Activated naive CD4-positive, alpha-beta T cell treated with anti-CD3 and anti-CD28 coated beads for 36 hours (primary cell): Measurements from ENCODE around the gene TUT1. TPM values are rescaled to one million over a fixed set of nuclear protein-coding genes. Genes with fewer than 3 reads are reported as not detected.

Source experiments
- CTCF ChIA-PET: fragments of 350-600 bp; sonication (Branson Sonifier 250); formaldehyde crosslinking; loops from one replicate; lab custom pipeline; 2021; ENCODE audit warnings: antibody characterized with exemption; lab: Charles Lee
- DNase-seq: peaks from one replicate; pipeline ENCODE4 v3.0.0-alpha.2; 2020
- H3K27ac Mint-ChIP-seq: one replicate; pipeline ENCODE4 v1.8.0; 2021; ENCODE audit warnings: mild to moderate bottlenecking, mixed read lengths
- H3K27me3 Mint-ChIP-seq: one replicate; pipeline ENCODE4 v1.8.0; 2021; ENCODE audit warnings: low read depth, mixed read lengths
- H3K36me3 Mint-ChIP-seq: one replicate; pipeline ENCODE4 v1.8.0; 2021; ENCODE audit warnings: low read depth, mixed read lengths
- H3K4me1 Mint-ChIP-seq: one replicate; pipeline ENCODE4 v1.8.0; 2021; ENCODE audit warnings: low read depth, mixed read lengths
- H3K4me3 Mint-ChIP-seq: one replicate; pipeline ENCODE4 v1.8.0; 2021; ENCODE audit warnings: mild to moderate bottlenecking, moderate library complexity, mixed read lengths
- H3K9me3 Mint-ChIP-seq: one replicate; pipeline ENCODE4 v1.8.0; 2021; ENCODE audit warnings: mixed read lengths
- intact Hi-C: fragments of 100-400 bp; cut with micrococcal nuclease; formaldehyde crosslinking; loops from one replicate; pipeline ENCODE4 v1.15.1; 2023
- microRNA-seq: library from miRNA; unstranded; fragments of <30 nt; microRNA quantifications from one replicate; pipeline ENCODE4 v1.2.0, GENCODE V29; 2022; ENCODE audit warnings: borderline microRNAs expressed, borderline replicate concordance
- total RNA-seq, 2 experiments: library from RNA; stranded (reverse); gene quantifications; one replicate each; pipeline ENCODE4 v1.2.3, GENCODE V29; 2021

TUT1 gene
- total RNA-seq, 2 experiments from 2014 or later = 38.2 to 42.0 TPM

DNA sequence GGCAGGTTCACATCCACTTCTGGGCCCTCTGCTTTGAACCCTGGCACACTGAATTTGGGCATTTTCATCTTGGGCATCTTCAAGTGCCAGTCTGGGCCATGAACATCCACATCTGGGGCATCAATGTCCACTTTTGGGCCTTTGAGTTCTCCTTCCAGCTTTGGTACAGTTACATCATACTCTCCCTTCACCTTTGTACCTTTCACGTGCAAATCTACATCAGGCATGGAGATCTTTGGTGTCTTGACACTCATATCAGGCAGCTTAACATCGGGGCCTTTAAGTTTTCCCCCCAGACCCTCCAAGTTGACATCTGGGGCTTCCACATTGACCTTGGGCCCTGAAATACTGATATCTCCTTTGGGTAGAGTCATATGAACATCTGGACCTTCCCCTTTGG, 59.2 kb downstream of the TUT1 start:
- peaks cover 10% of the 10 kb centered on the region for H3K36me3 Mint-ChIP-seq
- intact Hi-C loops = no loop called here
- no peaks in the 10 kb centered on the region for H3K4me1 Mint-ChIP-seq
- no peak overlapping the region for H3K27ac Mint-ChIP-seq
- no peaks in the 10 kb centered on the region for H3K9me3 Mint-ChIP-seq
- DNase-seq = no peak
- no peak overlapping the region for H3K4me3 Mint-ChIP-seq
- no peaks in the 10 kb centered on the region for H3K27me3 Mint-ChIP-seq
- CTCF ChIA-PET = no interaction called here

Small RNA genes within 50 kb of the gene (microRNA-seq; reads per million reads assigned to microRNA genes)
- 2.2 reads per million for gene MIR6747

Other genes starting within 250 kb of the TUT1 start
- gene SCGB1A1, start 172.5 kb downstream of the TUT1 start, total RNA-seq = not detected
- gene AHNAK, start 44.7 kb downstream of the TUT1 start, total RNA-seq = 1 to 10 TPM; 9.2 to 9.4 TPM
- gene EEF1G, start 17.6 kb downstream of the TUT1 start, total RNA-seq = 1,000 to 10,000 TPM; 2,282 to 2,440 TPM
- 100 to 1,000 TPM; 191 to 197 TPM for gene MTA2, start 10.3 kb upstream of the TUT1 start, total RNA-seq
- gene EML3, start 21.3 kb upstream of the TUT1 start, total RNA-seq = 10 to 100 TPM; 81.8 to 97.1 TPM
- gene ROM1, start 21.7 kb upstream of the TUT1 start, total RNA-seq = 1 to 10 TPM in 1 of 2 experiments, under 1 TPM in 1; 0.52 to 1.0 TPM
- 10 to 100 TPM; 43.1 to 45.7 TPM for gene B3GAT3, start 30.5 kb upstream of the TUT1 start, total RNA-seq
- 100 to 1,000 TPM; 221 to 230 TPM for gene GANAB, start 55.1 kb upstream of the TUT1 start, total RNA-seq
- gene INTS5, start 61.8 kb upstream of the TUT1 start, total RNA-seq = 10 to 100 TPM; 12.5 to 12.8 TPM
- 10 to 100 TPM; 73.5 to 76.5 TPM for gene C11orf98, start 73.7 kb upstream of the TUT1 start, total RNA-seq
- 10 to 100 TPM; 35.2 to 44.0 TPM for gene CSKMT, start 73.8 kb upstream of the TUT1 start, total RNA-seq
- gene UQCC3, start 80.2 kb upstream of the TUT1 start, total RNA-seq = 1 to 10 TPM; 6.0 to 6.4 TPM
- 1 to 10 TPM; 4.4 to 6.1 TPM for gene LBHD1, start 80.7 kb upstream of the TUT1 start, total RNA-seq
- 100 to 1,000 TPM; 121 to 124 TPM for gene UBXN1, start 87.5 kb upstream of the TUT1 start, total RNA-seq
- gene LRRN4CL, start 98.0 kb upstream of the TUT1 start, total RNA-seq = under 1 TPM in 1 of 2 experiments, not detected in 1; 0.10 TPM
- gene BSCL2, start 115.9 kb upstream of the TUT1 start, total RNA-seq = 10 to 100 TPM; 13.8 to 17.3 TPM
- not detected for gene GNG3, start 116.2 kb upstream of the TUT1 start, total RNA-seq
- gene HNRNPUL2, start 135.9 kb upstream of the TUT1 start, total RNA-seq = 10 to 100 TPM; 58.6 to 61.5 TPM
- 10 to 100 TPM; 46.6 to 49.5 TPM for gene TTC9C, start 137.0 kb upstream of the TUT1 start, total RNA-seq
- 10 to 100 TPM; 12.1 to 13.5 TPM for gene ZBTB3, start 162.6 kb upstream of the TUT1 start, total RNA-seq
- gene POLR2G, start 170.1 kb upstream of the TUT1 start, total RNA-seq = 100 to 1,000 TPM; 131 to 135 TPM
- 10 to 100 TPM in 1 of 2 experiments, 1 to 10 TPM in 1; 8.9 to 10.5 TPM for gene TAF6L, start 179.9 kb upstream of the TUT1 start, total RNA-seq
- gene TMEM179B, start 195.9 kb upstream of the TUT1 start, total RNA-seq = 10 to 100 TPM; 13.9 to 15.2 TPM
- 1 to 10 TPM; 7.0 to 7.7 TPM for gene TMEM223, start 200.5 kb upstream of the TUT1 start, total RNA-seq
- 10 to 100 TPM; 44.6 to 46.0 TPM for gene NXF1, start 213.9 kb upstream of the TUT1 start, total RNA-seq
- 10 to 100 TPM; 22.7 to 23.0 TPM for gene STX5, start 240.5 kb upstream of the TUT1 start, total RNA-seq
- not detected for gene TEX54, start 241.3 kb upstream of the TUT1 start, total RNA-seq
- 10 to 100 TPM; 74.4 to 78.7 TPM for gene WDR74, start 248.1 kb upstream of the TUT1 start, total RNA-seq